ENCODE data around the gene HEG1. TPM values are rescaled to one million over a fixed set of nuclear protein-coding genes. Genes with fewer than 3 reads are reported as not detected.

Gene HEG1
- total RNA-seq, 4 donors from 2014 or later: 55.9 to 85.5 (median 78.9) TPM

- Histone ChIP-seq H3K36me3 (peaks cover 3 to 48% of the 10 kb centered on the region in 2 donors), H3K4me3 (no peak overlapping the region), H3K27ac (peak overlapping the region in 1 of 4 donors; percentile 67), H3K9me3 (no peaks in the 10 kb centered on the region), H3K27me3 (no peaks in the 10 kb centered on the region), H3K4me1 (peaks cover 0 to 51% (median 11%) of the 10 kb centered on the region in 3 donors)
- no peak for ATAC-seq
- no peak for TF ChIP-seq POLR2A (IDR thresholded peaks at IDR 0.05)
- TF ChIP-seq POLR2AphosphoS5 (IDR thresholded peaks at IDR 0.05): no peak
- no peak for TF ChIP-seq EP300 (IDR thresholded peaks at IDR 0.05)
- no peak for TF ChIP-seq CTCF (IDR thresholded peaks at IDR 0.05)
- 11 to 29% methylated on average over 1 to 2 of the region's 2 CpGs for WGBS, 2 donors (ENCODE audit: low coverage in 1 of 2)
These were observed 30.2 kb downstream of the HEG1 start for GRCh38 chr3:125025642-125026041.

GRCh38 chr3:125024817-125025216 is 31.0 kb downstream of the HEG1 start:
- Histone ChIP-seq H3K4me3 (no peak overlapping the region), H3K27ac (peak overlapping the region in 3 of 4 donors; percentile 64 to 68 (median 67)), H3K36me3 (peaks cover 4 to 56% of the 10 kb centered on the region in 2 donors), H3K4me1 (peaks cover 0 to 51% (median 11%) of the 10 kb centered on the region in 3 donors), H3K9me3 (no peaks in the 10 kb centered on the region), H3K27me3 (no peaks in the 10 kb centered on the region)
- peak; percentile 65 for ATAC-seq
- WGBS, 2 donors (ENCODE audit: low coverage in 1 of 2): 49 to 71% methylated on average over 1 to 5 of the region's 5 CpGs
- TF ChIP-seq POLR2A (IDR thresholded peaks at IDR 0.05) (no peak), POLR2AphosphoS5 (IDR thresholded peaks at IDR 0.05) (no peak), CTCF (IDR thresholded peaks at IDR 0.05) (no peak), EP300 (IDR thresholded peaks at IDR 0.05) (no peak)

- TF ChIP-seq POLR2A (IDR thresholded peaks at IDR 0.05) (no peak), CTCF (IDR thresholded peaks at IDR 0.05) (no peak), EP300 (IDR thresholded peaks at IDR 0.05) (no peak), POLR2AphosphoS5 (IDR thresholded peaks at IDR 0.05) (no peak)
- Histone ChIP-seq H3K27ac (peak overlapping the region in 3 of 4 donors; percentile 64 to 68 (median 67)), H3K9me3 (no peaks in the 10 kb centered on the region), H3K4me1 (peaks cover 0 to 51% (median 11%) of the 10 kb centered on the region in 3 donors), H3K4me3 (no peak overlapping the region), H3K36me3 (peaks cover 7 to 61% of the 10 kb centered on the region in 2 donors), H3K27me3 (no peaks in the 10 kb centered on the region)
- 66 to 78% methylated on average over 4 to 8 of the region's 8 CpGs for WGBS, 2 donors (ENCODE audit: low coverage in 1 of 2)
- no peak for ATAC-seq
These were observed 31.8 kb downstream of the HEG1 start for GRCh38 chr3:125023833-125024555.

- Histone ChIP-seq H3K36me3 (peaks cover 7 to 61% of the 10 kb centered on the region in 2 donors), H3K4me3 (no peak overlapping the region), H3K27ac (no peak overlapping the region), H3K27me3 (no peaks in the 10 kb centered on the region), H3K9me3 (no peaks in the 10 kb centered on the region), H3K4me1 (peaks cover 0 to 43% (median 11%) of the 10 kb centered on the region in 3 donors)
- WGBS, 2 donors (ENCODE audit: low coverage in 1 of 2): 61 to 82% methylated on average over 2 of the region's 2 CpGs
- no peak for TF ChIP-seq EP300 (IDR thresholded peaks at IDR 0.05)
- ATAC-seq: no peak
These were observed 33.6 kb downstream of the HEG1 start for GRCh38 chr3:125022206-125022605.

- TF ChIP-seq POLR2AphosphoS5 (IDR thresholded peaks at IDR 0.05): no peak
- no peak for TF ChIP-seq EP300 (IDR thresholded peaks at IDR 0.05)
- TF ChIP-seq POLR2A (IDR thresholded peaks at IDR 0.05): no peak
- no peak for TF ChIP-seq CTCF (IDR thresholded peaks at IDR 0.05)
- no peak for ATAC-seq
- Histone ChIP-seq H3K27ac (no peak overlapping the region), H3K9me3 (no peaks in the 10 kb centered on the region), H3K27me3 (no peaks in the 10 kb centered on the region), H3K4me3 (no peak overlapping the region), H3K4me1 (peaks cover 0 to 23% (median 3%) of the 10 kb centered on the region in 3 donors), H3K36me3 (peaks cover 7 to 70% of the 10 kb centered on the region in 2 donors)
- 88% methylated on average over 1 of the region's 3 CpGs; no CpG with 5 or more reads in 1 of the 2 donors for WGBS, 2 donors (ENCODE audit: low coverage in 1 of 2)
These were observed 36.5 kb downstream of the HEG1 start for GRCh38 chr3:125019271-125019670.

Data from gastroesophageal sphincter (tissue), 4 donors.